ENCODE measurements around the gene TEX261.

Gene TEX261

GRCh38 chr2:70959851-70960832, 34.5 kb downstream of the TEX261 start:
- in situ Hi-C loops (cut with MboI; ENCODE audit: low sequenced_read_pairs) = no loop called here

- in situ Hi-C loops (cut with MboI; ENCODE audit: low sequenced_read_pairs) = no loop called here
These were observed 35.4 kb downstream of the TEX261 start for GRCh38 chr2:70959271-70959761.

- in situ Hi-C loops (cut with MboI; ENCODE audit: low sequenced_read_pairs) = no loop called here
These were observed 35.9 kb downstream of the TEX261 start for GRCh38 chr2:70958759-70959158.

DNA sequence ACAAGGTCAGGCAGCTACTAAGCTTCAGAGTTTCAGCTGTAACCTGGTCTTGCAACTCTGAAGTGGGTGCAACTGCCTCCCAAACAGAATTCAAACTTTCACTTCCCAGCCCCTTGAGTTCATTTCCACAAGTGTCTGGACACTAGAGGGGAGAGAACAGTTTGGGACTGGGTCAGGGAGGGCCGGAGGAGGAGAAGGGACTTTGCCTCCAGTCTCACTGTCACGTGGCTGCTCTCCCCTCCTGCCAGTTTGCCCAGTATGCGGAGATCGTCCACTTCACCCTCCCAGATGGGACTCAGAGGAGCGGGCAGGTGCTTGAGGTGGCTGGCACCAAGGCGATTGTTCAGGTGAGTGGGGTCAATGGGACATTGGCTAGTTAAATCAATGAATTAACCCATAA, 36.9 kb downstream of the TEX261 start:
- in situ Hi-C loops (cut with MboI; ENCODE audit: low sequenced_read_pairs) = no loop called here

DNA sequence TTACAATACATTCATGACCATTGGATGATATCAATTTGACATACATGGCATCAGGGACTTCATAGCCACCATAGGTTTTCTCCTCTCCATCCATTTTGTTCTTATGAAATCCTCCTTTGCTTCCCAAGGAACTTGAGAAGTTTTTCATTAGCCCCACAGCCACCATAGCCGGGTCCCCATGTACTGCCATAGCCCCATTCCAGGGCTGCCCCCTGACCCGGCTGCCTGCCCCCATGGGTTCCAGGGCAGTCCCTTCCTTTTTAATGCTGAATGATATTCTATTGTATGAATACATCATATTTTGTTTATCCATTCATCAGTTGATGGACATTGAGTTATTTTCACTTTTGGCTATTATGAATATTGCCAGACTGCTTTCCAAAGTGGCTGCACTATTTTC, 38.5 kb downstream of the TEX261 start:
- in situ Hi-C loops (cut with MboI; ENCODE audit: low sequenced_read_pairs) = no loop called here

- in situ Hi-C loops (cut with MboI; ENCODE audit: low sequenced_read_pairs) = no loop called here
These were observed 39.8 kb downstream of the TEX261 start for GRCh38 chr2:70954886-70955285.

GRCh38 chr2:70949086-70949485, 45.6 kb downstream of the TEX261 start:
- in situ Hi-C loops (cut with MboI; ENCODE audit: low sequenced_read_pairs) = no loop called here

DNA sequence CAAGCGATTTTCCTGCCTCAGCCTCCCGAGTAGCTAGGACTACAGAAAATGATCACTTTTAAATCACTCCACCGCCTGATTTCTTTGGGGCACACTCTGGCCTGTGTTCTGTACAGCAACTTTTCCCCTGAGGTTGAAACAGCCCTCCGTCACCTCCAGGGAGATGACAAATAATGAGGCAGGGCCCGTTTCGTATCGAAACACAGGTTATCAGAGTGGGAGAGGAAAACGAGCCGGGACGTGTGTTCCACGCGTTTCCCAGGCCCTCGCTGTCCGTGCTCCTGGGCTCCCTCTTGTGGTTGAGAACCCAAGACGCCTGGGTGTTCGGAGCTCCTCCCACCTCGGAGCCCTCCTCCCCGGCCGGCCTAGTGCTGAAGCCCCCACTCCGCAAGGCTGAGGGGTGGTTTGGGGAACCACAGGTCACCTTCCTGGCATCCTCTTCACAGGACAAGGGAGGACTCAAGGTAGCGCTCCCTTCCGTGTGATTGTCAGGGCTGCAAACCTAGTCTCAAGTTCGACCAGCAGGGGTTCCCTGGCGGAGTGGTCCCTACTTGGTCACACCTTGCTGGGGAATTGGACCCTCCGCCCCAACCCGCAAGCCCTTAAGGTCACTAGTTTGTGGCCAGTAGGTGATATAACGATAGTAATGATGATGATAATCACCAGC, 46.2 kb downstream of the TEX261 start:
- in situ Hi-C loops (cut with MboI; ENCODE audit: low sequenced_read_pairs) = no loop called here

GRCh38 chr2:70947556-70948184, 47.0 kb downstream of the TEX261 start:
- in situ Hi-C loops (cut with MboI; ENCODE audit: low sequenced_read_pairs) = no loop called here

DNA sequence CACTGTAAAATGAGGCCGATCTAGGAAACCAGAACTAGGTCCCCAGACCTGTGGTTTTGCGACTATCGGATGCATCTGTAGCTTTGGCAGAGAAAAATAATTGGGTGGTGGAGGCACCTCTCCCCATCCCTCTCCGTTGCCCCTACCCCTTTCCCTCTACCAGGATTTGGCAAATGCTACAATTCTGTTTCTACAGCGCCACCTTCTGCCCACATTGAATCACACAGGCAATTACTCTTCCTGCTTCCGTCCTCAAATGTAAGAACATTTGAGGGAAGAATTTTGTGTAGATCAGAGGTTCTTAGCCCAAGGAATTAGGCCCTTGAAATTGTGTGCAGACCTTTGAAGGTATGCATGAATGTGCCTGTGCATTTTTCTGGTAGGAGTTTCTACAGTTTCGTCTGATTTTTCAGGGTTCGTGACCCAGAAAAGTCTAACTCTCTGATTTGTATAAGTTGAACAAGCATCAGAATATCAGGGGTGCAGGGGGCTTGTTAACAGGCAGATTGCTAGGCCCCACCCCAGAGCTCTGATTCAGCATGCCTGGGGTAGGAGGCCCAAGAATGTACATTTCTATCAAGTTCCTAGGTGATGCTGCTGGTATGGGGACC, 47.7 kb downstream of the TEX261 start:
- in situ Hi-C loops (cut with MboI; ENCODE audit: low sequenced_read_pairs) = no loop called here

- in situ Hi-C loops (cut with MboI; ENCODE audit: low sequenced_read_pairs) = no loop called here
These were observed 50.5 kb downstream of the TEX261 start for GRCh38 chr2:70944111-70944690.

DNA sequence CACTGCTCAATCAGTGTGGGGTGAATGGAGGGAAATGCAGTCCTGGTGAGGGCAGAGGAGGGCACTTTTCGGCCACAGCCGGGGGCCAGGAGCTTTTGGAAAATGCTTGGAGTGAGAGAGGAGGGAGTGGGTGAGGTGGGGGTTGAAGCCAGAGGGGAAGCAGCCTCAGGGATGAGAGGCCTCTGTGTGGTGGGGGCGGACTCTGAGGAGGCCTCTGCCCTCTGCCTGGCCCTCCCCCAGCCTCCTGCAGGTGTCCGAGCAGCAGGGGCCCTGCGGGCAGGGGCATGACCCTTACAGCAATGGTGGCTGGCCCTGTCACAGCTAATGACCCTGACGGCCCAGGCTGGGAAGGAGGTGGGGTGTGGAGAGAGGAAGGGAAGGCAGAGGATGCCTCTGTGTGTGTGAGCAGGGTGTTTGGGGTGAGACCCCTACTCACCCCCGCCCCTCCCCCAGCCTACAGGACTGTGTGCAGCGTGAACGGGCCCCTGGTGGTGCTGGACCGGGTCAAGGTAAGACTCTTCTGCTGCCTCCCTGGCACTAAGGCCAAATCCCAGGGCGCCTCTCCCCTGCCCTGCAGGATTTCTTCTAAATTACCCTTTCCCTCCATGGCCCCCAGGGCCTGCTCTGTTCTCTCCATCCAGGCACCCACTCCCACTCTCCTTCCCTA, 51.3 kb downstream of the TEX261 start:
- in situ Hi-C loops (cut with MboI; ENCODE audit: low sequenced_read_pairs) = no loop called here

DNA sequence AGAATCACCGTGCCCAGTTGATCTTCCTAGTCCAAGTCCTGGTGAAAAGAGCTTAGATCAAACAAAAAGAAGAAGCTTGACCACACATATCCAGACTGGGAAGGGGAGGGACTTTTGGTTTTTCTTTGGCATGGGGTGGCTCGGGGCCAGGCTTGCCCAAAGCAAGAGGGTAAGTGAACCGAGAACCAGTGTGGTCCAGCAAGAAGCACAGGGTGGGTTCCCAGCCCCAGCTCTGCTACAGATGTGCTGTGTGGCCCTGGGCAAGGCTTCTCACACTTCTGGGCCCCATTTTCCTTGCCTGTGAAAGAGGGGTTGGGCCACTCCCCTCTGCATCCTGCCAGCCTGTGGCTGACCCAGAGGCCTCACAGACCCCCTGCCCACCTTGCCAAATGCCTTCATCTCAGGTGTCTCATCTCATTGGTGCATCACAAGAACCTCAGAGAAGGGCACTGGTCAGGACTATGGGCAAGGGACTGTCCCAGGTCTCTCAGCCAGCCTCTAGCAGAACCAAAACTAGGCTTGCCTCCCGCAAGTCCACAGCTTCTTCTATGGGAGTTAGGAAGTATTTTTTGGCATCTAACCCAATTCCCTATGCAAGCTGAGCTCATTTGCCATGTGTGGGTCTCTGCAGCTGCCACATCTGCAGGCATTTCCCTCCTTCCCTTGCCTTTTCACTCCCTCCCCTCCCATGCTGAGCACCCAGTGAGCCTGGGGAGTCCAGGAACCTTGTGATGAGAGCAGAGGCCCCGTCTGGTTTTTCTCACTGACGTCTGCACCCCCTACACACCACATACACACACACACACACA, 52.1 kb downstream of the TEX261 start:
- in situ Hi-C loops (cut with MboI; ENCODE audit: low sequenced_read_pairs) = no loop called here

DNA sequence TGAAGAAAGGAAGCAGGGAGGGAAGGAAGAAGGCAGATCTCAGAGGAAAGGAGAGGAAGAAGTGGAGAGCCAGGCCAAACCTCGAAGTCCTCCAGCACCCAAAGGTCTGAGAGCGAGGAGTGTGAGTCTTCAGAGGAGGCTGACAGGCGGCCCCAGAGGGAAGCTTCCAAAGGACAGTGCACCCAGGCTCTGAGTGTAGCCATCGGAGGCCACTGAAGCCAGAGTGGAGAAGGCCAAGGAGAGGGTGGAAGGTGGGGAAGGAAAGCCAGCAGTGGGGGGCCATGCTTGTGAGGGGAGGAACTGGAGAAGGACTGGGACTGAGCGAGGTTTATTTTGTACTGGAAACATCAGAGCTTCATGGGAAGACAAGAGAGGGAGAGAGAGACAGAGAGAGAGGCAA, 53.0 kb downstream of the TEX261 start:
- in situ Hi-C loops (cut with MboI; ENCODE audit: low sequenced_read_pairs) = no loop called here

DNA sequence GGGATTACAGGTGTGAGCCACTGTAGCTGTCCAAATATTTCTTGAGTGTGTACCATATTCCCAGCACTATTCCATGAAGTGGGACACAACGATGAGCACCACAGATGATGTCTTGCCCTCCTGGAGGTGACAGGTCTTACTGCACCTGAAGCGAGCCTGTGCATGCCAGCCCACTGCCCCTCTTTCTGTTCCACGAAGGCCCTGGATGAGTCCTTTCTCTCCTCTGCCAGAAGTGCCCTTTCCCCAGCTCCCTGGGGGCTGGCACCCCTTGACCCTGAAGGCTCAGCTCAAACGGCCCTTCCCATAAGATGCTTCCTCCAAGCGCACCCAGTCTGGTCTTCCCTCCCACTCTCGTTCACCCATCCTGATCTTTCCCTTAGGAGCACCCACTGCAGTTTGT, 53.5 kb downstream of the TEX261 start:
- in situ Hi-C loops (cut with MboI; ENCODE audit: low sequenced_read_pairs) = no loop called here

DNA sequence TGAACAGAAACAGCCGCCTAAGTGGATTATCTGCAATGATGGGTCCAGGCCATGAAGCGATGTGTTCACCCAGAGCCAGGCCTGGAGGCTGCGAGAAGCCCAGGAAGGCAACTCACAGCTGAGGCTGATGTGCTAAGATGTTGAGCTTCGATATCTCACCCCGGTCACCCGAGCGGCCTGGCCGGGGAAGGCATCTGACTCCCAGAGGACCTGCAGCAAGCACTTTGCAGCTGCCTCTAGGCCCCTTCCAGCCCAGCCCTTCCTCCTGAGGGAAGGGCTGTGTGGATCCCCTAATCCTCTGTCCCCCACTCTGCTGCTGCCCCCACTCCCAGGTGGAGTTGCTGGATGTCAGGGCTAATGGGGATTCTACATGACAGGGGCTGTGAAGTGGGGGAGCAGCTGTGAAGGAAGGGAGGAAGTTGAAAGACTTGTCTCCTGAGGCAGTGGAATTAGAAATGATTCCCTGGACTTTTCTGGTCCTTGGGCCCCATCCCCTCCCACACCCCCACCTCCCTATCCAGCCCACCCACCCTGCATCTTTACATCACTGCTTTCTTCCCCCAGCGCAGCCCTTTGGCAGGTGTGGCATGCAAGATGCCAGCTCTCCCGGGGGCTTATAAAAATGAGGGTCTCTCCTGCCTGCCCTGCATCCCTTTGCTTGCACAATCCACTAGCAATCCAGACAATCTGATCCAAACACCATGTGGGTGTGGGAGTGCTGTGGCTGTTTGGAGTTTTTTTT, 54.7 kb downstream of the TEX261 start:
- in situ Hi-C loops (cut with MboI; ENCODE audit: low sequenced_read_pairs) = no loop called here

DNA sequence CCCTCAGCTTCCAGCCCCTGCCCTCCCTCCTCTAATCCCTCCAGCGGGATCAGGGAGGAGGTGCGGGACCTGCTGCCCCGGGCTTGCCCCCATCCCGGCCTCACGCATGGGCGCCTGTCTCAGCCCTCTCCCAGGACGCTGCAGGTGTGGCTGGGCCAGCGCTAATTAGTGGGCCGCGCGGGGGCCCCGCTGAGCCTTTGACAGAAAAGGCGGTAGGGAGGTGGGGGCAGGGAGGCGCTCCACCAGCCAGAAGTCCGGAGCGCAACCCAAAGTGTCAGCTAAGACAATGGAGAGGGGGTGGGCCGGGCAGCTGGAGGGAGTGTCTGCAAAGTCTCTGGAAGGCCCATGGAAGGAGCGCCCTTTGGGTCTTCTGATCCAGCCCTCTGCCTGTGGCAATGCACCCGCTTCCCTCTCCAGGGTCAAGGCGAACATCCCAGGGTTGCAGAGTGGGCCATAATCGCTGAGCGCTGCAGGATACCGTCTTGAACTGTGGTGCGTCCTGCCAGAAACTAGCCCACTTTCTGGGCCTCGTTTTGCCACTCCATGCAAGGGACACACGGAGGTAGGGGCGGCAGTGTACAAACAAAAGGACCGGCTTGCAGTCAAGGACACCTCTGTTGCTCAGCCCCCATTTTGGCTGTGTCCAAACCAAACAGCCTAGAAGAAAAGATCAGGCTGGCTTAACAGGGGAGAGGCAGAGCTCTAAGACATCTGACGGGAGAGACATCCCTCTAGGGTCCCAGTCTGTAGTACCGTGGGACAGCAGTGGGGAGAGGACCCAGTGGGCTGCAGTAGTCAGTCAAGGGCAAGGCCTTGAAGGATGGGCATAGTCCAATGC, 55.5 kb downstream of the TEX261 start:
- in situ Hi-C loops (cut with MboI; ENCODE audit: low sequenced_read_pairs) = no loop called here

GRCh38 chr2:70938586-70938950, 56.1 kb downstream of the TEX261 start:
- in situ Hi-C loops (cut with MboI; ENCODE audit: low sequenced_read_pairs) = no loop called here
